Measurements from ENCODE around the gene TPI1. TPM values are rescaled to one million over a fixed set of nuclear protein-coding genes. Genes with fewer than 3 reads are reported as not detected.

The TPI1 gene
- total and polyA plus RNA-seq, 2 experiments from 2014 or later: 571 to 891 TPM

DNA sequence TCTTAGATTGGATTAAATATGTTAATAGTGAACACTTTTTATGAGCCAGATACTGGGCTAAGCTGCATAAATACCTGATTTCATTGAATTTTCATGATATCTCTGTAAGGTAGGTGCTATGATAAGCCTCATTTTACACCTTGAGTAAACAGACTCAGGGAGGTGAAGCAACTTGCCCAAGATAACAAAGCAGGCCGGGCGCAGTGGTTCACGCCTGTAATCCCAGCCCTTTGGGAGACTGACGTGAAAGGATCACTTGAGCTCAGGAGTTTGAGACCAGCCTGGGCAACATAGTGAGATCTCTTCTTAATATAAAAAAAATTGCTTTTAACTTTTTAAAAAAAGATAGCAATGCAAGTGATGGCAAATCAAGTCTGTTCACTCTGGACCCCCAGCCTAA is 25.3 kb upstream of the TPI1 start:
- Histone ChIP-seq H2AFZ (no peak overlapping the region), H3K27me3 (no peaks in the 10 kb centered on the region), H4K20me1 (ENCODE audit: insufficient read depth, poor library complexity, severe bottlenecking) (no peaks in the 10 kb centered on the region), H3K9me2 (replicated peaks; ENCODE audit: insufficient read depth) (no peaks in the 10 kb centered on the region), H3K4me2 (no peak overlapping the region), H3K27ac (no peak overlapping the region), H3K79me2 (no peaks in the 10 kb centered on the region), H3K4me1 (ENCODE audit: insufficient read depth) (no peaks in the 10 kb centered on the region), H3K36me3 (replicated peaks; ENCODE audit: insufficient read depth, low read depth) (no peaks in the 10 kb centered on the region), H3K9me3 (ENCODE audit: low read depth) (no peaks in the 10 kb centered on the region), H3K4me3 (no peak overlapping the region)
- TF ChIP-seq, protein P1, sequence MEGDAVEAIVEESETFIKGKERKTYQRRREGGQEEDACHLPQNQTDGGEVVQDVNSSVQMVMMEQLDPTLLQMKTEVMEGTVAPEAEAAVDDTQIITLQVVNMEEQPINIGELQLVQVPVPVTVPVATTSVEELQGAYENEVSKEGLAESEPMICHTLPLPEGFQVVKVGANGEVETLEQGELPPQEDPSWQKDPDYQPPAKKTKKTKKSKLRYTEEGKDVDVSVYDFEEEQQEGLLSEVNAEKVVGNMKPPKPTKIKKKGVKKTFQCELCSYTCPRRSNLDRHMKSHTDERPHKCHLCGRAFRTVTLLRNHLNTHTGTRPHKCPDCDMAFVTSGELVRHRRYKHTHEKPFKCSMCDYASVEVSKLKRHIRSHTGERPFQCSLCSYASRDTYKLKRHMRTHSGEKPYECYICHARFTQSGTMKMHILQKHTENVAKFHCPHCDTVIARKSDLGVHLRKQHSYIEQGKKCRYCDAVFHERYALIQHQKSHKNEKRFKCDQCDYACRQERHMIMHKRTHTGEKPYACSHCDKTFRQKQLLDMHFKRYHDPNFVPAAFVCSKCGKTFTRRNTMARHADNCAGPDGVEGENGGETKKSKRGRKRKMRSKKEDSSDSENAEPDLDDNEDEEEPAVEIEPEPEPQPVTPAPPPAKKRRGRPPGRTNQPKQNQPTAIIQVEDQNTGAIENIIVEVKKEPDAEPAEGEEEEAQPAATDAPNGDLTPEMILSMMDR (IDR thresholded peaks at IDR 0.05; ENCODE audit: poor library complexity): no peak
- TF ChIP-seq EZH2phosphoT487 (IDR thresholded peaks at IDR 0.05; ENCODE audit: low read depth, severe bottlenecking, unreplicated experiment) (no peak), EZH2 (IDR thresholded peaks at IDR 0.05; ENCODE audit: borderline replicate concordance) (no peak)
- DNase-seq (ENCODE audit: low spot score): no peak
- 56% methylated on average over 4 of the region's 4 CpGs for WGBS (ENCODE audit: low lambda C conversion rate, missing lambda C conversion rate)

DNA sequence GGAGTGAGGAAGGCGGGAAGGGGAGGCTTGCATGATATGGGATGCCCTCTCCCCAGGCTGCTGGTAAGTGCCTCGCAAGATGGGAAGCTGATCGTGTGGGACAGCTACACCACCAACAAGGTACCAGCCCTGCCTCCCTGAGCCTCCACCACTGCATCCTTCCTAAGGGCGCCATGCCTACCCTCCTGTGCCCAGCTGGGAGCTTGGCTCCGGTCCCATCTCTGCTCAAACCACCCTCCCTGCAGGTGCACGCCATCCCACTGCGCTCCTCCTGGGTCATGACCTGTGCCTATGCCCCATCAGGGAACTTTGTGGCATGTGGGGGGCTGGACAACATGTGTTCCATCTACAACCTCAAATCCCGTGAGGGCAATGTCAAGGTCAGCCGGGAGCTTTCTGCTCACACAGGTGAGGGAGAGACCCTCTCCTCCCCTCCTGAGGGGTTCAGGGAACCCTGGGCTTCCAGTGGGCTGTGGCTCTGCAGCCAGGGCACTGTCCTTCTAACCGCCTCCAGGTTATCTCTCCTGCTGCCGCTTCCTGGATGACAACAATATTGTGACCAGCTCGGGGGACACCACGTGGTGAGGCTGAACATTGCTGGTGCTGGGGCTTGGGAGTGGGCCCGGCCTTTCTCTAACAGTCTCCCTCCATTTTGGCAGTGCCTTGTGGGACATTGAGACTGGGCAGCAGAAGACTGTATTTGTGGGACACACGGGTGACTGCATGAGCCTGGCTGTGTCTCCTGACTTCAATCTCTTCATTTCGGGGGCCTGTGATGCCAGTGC is 24.0 kb upstream of the TPI1 start:
- no peak overlapping the region for H3K4me2 ChIP-seq
- no peak for DNase-seq (ENCODE audit: low spot score)
- H3K9me3 ChIP-seq (ENCODE audit: low read depth): no peaks in the 10 kb centered on the region
- no peak overlapping the region for H2AFZ ChIP-seq
- H3K9me2 ChIP-seq (replicated peaks; ENCODE audit: insufficient read depth): no peaks in the 10 kb centered on the region
- H3K79me2 ChIP-seq: no peaks in the 10 kb centered on the region
- H3K27me3 ChIP-seq: no peaks in the 10 kb centered on the region
- TF ChIP-seq EZH2 (IDR thresholded peaks at IDR 0.05; ENCODE audit: borderline replicate concordance): no peak
- TF ChIP-seq, protein P1 (IDR thresholded peaks at IDR 0.05; ENCODE audit: poor library complexity): no peak
- no peak for TF ChIP-seq EZH2phosphoT487 (IDR thresholded peaks at IDR 0.05; ENCODE audit: low read depth, severe bottlenecking, unreplicated experiment)
- no peaks in the 10 kb centered on the region for H3K4me1 ChIP-seq (ENCODE audit: insufficient read depth)
- WGBS (ENCODE audit: low lambda C conversion rate, missing lambda C conversion rate): 74% methylated on average over 16 of the region's 16 CpGs
- no peak overlapping the region for H3K27ac ChIP-seq
- H4K20me1 ChIP-seq (ENCODE audit: insufficient read depth, poor library complexity, severe bottlenecking): no peaks in the 10 kb centered on the region
- H3K36me3 ChIP-seq (replicated peaks; ENCODE audit: insufficient read depth, low read depth): no peaks in the 10 kb centered on the region
- H3K4me3 ChIP-seq: no peak overlapping the region

DNA sequence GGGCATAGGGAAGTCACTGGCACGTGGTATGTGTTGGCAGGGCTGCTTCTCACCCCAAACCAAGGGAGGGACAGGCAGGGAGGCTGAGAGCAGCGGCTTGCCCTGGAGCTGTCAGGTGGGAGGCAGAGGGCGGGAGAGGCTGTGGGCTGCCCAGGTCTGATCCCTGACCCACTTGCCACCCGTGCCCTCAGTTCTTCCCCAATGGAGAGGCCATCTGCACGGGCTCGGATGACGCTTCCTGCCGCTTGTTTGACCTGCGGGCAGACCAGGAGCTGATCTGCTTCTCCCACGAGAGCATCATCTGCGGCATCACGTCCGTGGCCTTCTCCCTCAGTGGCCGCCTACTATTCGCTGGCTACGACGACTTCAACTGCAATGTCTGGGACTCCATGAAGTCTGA is 21.9 kb upstream of the TPI1 start:
- no peaks in the 10 kb centered on the region for H3K27me3 ChIP-seq
- no peaks in the 10 kb centered on the region for H3K9me2 ChIP-seq (replicated peaks; ENCODE audit: insufficient read depth)
- H3K79me2 ChIP-seq: no peaks in the 10 kb centered on the region
- H3K36me3 ChIP-seq (replicated peaks; ENCODE audit: insufficient read depth, low read depth): no peaks in the 10 kb centered on the region
- no peak overlapping the region for H3K27ac ChIP-seq
- H3K9me3 ChIP-seq (ENCODE audit: low read depth): no peaks in the 10 kb centered on the region
- no peak overlapping the region for H2AFZ ChIP-seq
- H3K4me2 ChIP-seq: no peak overlapping the region
- no peak overlapping the region for H3K4me3 ChIP-seq
- TF ChIP-seq, protein P1 (IDR thresholded peaks at IDR 0.05; ENCODE audit: poor library complexity): no peak
- no peak for TF ChIP-seq EZH2phosphoT487 (IDR thresholded peaks at IDR 0.05; ENCODE audit: low read depth, severe bottlenecking, unreplicated experiment)
- TF ChIP-seq EZH2 (IDR thresholded peaks at IDR 0.05; ENCODE audit: borderline replicate concordance): no peak
- no peaks in the 10 kb centered on the region for H4K20me1 ChIP-seq (ENCODE audit: insufficient read depth, poor library complexity, severe bottlenecking)
- over 99% methylated on average over 12 of the region's 17 CpGs for WGBS (ENCODE audit: low lambda C conversion rate, missing lambda C conversion rate)
- DNase-seq (ENCODE audit: low spot score): no peak
- peaks cover 2% of the 10 kb centered on the region for H3K4me1 ChIP-seq (ENCODE audit: insufficient read depth)

Measured in hepatocyte (in vitro differentiated cells).